ENCODE data around the gene ZSWIM1.

ZSWIM1 gene

DNA sequence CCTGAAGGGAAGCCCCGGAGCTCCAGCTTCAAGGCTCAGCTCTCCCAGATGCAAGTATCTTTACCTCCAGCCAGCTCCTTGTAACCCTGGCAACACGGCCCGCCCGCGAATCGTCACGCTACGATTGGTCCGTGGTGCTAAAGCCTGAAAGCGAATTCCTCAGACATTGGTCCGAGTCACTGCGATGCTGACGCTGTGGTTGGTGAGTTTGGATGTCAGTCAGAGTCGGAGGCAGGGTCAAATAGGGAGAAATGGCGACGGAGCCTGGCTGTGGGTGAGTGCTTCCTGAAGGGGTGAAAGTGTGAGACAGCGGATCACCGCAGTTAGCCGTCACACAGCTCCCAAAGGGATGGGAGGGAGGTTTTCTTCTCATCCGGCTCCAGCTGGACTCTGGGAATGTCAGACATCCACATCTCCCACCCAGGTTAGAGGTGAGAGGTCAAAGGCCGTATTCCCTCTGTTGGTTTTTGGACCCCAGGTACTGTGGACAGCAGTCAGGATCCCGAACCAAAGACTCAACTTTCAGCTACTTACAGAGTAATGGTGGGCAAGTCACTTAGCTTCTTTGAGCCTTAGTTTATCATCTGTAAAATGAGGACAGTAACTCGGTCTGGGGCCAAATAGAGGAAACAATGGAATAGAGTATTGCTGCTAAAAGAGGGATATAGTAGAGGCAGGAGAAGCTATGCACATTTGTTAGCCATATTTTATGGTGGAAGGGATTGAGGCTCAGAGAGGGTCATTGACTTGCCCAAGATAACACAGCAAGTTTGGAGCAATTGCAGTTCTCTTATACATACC, at the start of gene ZSWIM1:
Gene ZSWIM1, plus strand, starts transcription at position 240 of the 801 bp plus-strand sequence. CDS start 1,366 bp downstream, outside the sequence.
- DNase-seq, result peak; percentile 99

DNA sequence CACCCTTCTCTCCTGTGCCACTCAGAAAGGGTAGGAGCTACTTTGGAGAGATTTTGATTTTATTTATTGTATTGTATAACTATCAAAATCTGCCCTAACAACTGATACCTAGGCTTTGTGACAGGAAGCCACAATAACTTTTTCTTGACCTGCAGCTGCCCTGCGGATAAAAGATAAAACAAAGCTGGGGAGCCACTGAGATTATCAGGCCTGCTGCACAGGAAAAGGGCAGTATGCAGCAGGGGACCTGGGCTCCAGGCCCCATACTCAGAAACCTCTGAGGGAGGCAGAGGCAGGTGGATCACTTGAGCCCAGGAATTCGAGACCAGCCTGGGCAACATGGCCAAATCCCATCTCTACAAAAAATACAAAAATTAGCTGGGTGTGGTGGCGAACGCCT, 48.4 kb upstream of the ZSWIM1 start:
- no peak for DNase-seq

DNA sequence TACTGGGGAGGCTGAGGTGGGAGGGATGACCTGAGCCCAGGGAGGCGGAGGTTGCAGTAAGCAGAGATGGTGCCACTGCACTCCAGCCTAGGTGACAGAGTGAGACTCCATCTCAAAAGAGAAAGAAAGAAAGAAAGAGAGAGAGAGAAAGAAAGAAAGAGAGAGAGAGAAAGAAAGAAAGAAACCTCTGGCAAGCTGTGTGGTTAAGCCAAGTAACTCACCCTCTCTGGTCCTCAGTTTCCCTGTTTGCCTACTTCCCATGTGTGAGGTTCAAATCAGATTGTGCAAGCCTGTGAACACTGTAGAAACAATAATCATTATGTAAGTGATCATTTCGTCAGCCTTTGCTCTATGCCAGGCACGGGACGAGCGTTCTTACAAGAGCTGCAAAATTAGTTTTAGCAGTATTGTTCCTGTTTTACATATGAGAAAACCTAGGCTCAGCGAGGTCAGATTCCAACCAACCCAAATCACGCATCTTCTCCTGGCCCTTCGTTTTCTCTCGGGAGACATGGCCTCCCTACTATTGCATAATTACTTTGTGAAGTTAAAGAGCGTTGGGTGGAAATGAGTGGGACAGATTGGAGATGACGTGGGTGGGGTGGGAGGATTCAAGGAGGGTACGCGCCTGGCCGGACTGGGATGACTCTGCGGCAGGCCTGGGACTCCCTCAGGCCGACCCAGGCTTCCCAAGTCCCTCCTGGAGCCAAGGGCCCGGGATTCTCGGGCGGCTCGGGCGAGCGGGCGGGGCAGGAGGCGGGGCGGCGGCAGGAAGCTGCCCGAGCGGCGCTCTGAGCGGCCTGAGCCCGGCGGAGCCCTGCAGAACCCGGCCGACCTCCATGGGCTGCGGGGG, 47.8 kb upstream of the ZSWIM1 start, which contains the start of gene SNX21:
Gene SNX21, plus strand, starts transcription at position 770 of the 853 bp plus-strand sequence. CDS start 121 bp downstream, outside the sequence.
- DNase-seq, result peak; percentile 24

DNA sequence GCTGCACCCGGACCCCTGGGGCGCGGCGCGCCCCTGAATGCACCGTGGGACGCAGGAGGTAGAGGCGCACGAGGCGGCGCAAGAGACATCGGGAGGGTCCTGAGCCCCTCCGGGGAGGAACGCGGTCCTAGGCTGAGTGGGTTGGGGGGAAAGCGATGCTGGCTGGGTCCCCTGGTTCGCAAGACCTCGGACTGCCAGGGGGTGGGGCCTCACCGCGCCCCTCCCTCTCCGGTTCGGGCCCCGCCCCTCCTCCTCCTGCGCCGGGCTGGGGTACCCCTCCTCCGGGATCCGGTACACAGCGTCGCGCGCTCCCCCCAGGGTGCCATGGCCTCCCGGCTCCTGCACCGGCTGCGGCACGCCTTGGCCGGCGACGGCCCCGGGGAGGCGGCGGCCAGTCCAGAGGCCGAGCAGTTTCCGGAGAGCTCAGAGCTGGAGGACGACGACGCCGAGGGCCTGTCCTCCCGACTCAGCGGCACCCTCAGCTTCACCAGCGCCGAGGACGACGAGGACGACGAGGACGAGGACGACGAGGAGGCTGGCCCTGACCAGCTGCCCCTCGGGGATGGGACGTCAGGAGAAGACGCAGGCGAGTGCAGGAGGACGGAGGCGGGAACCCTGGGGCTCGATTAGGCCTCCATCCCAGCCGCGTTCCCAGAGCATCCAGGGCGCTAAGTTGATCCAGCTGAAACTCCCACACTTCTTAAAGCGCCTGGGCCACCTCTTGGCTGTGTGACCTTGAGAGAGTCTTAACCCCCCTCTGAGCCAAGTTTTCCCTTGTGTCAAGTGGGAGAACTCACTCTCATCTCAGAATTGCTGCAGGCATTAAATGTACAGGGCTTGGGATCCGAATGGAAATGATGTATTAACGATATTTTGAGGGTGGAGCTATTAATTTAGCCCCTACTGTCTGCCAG, 46.9 kb upstream of the ZSWIM1 start:
- DNase-seq, result peak; percentile 50

DNA sequence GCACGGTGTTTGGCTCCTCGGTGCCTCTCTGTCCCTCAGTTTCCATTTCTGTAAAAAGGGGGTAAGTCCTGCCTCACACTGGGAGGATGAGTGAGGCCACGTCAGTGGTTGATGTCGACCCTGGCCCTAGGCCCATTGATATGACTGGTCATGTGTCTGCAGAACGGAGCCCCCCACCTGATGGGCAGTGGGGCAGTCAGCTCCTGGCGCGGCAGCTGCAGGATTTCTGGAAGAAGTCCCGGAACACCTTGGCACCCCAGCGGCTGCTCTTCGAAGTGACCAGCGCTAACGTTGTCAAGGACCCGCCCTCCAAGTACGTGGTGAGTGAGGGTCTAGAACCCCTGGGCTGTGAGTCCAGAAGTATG, 46.2 kb upstream of the ZSWIM1 start:
- no peak for DNase-seq

DNA sequence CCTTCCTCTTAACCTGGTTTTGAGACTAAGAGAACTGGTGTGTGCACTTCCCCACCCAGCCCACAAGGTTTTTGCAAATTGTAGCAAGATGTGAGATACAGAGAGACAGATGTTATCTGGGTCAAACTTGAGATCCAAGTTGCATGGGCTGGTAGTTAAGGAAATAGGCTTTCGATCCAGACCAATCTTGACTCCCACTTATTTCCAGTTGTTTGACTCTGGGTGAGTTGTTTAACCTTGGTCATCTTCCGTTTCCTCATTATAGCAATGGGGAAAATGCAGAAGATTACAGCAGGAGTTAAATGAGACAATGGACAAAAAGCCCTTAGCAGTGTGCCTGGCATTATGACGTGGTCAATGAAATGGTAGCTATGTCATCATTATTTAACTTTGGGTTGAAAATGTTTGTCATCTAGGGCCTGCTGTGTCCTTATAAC, 45.7 kb upstream of the ZSWIM1 start:
- no peak for DNase-seq

DNA sequence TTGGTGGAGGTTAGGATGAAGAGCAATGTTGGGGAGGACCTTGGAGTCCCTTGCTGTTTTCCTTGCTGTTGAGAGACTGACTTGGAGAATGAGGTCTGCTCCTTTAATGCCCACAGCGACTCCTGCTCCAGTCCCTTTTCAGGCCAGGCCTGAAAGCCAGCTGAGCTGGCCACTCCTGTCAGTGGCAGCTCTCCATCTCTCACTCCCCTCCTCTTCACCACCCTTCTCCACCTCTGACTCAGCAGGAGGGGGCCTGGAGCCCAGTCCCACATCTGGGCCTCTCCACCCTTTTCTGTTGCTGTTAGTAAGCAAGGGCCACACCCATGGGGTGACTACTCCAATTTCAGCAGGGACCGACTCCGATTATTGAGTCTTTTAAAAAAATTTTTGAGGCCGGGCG, 45.2 kb upstream of the ZSWIM1 start:
- DNase-seq, result no peak

DNA sequence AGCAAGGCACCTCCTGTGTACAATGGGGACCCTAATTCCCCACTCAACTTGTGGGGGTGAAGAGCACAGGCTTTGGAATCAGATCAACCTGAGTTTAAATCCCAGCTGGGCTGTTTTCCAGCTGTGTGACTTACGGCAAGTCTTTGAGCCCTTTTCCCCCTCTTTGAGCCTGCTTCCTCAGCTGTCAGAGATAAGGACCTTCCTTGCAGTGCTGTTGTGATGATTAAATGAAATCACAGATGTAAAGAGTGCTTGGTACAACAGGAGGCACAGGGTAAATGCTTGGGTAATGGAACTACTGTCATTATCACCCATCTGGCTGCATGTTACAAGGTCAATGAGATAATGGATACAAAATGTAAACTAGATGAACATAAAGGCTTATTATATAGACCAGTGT, 44.2 kb upstream of the ZSWIM1 start:
- DNase-seq, result no peak

DNA sequence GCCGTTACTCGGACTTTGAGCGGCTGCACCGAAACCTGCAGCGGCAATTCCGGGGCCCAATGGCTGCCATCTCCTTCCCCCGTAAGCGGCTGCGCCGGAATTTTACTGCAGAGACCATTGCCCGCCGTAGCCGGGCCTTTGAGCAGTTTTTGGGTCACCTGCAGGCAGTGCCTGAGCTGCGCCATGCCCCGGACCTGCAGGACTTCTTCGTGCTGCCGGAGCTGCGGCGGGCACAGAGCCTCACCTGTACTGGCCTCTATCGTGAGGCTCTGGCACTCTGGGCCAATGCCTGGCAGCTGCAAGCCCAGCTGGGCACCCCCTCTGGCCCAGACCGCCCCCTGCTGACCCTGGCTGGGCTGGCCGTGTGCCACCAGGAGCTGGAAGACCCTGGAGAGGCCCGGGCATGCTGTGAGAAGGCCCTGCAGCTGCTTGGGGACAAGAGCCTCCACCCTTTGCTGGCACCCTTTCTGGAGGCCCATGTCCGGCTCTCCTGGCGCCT, 40.3 kb upstream of the ZSWIM1 start:
- DNase-seq, result no peak

DNA sequence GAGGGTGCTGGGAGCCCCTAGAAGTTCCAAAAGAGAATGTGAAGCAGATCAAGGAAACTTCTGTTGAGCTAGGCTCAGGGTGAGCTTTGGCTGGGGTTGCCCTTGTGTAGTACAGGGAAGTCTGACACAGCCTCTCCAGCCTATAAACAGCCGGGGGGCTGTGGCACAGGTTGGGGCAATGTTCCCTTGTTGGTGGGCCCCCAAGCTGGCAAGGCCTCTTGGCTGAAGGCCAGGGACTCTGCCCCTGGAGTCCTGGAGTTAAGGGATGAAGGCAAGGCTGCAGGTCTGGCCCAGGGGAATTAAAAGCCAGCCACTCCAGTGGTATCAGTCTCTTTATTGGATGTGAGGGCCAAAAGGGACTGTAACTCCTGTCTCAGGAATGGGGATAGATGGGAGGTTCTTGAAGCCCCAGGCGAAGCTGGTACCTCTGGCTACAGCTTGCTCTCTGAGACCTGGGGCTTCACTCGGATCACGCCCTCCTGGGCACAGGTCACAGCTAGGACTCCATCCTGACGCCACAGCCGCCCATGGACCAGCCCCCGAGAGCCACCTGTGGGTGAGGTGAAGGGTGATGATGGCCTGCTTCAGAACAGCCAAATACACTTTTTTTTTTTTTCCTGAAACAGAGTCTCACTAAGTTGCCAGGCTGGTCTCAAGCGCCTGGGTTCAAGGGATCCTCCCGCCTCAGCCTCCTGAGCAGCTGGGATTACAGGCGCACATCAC, 39.5 kb upstream of the ZSWIM1 start:
- no peak for DNase-seq

DNA sequence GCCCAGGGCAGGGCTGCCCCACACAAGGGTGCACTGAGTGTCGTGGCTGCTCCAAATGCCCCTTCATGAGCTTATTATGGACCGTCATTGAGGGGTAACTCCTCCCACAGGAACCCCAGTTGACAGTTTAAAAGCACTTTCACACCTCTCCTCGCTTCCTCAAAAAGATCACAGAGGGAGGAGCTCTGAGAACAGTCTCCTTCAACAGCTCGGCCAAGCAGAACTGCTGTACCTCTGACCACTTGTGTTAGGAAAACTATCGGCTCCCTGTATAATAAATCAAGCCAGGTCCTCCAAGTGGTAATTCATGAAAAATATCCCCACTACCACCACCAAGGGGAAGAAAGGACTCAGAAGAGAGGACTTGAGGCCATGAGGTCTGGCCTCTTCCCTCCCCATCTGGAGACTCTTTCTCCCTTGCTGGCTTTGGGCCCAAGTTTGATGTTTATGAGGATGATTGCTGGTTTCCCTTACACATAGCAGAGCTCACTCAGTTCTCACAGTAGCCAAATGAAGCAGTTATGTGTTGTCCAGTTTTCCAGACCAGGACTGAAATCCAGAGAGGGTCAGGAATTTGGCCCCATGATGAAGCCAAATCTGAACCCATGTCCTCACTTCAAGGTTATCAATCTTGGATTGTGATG, 38.7 kb upstream of the ZSWIM1 start:
- no peak for DNase-seq

DNA sequence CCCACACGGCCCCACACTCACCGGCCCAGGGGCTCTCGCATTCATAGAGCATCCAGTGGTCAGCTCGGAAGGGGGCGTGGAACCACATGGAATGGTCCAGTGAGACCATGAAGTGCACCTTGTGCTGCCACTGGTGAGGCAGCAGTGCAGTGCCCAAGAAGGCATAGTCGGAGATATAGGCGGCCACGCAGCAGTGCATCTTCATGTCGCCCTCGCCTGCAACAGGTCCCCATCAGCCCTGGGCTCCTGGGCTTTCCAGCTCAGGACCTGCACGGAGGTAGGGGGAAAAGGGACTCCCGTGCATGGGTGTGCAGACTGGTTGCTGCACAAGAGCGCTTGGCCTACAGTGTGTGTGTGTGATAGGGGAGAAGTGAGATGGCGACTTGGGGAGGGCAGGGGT, 37.5 kb upstream of the ZSWIM1 start:
- no peak for DNase-seq

DNA sequence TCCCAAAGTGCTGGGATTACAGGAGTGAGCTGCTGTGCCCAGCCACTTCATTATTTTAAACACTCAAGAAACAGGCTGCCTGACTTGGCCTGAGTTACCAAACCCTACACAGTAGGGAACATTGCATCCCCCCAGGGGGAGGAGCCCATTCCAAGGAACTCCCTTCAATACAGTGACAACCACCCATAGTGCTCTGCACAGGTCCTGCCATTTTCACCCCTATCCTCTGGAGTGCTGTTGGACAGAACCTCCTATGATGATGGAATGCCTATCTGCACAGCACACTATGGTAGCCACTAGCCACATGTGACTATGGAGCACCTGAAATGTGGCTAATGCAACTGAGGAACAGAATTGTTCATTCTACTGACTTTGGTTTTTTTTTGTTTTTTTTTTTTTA, 35.6 kb upstream of the ZSWIM1 start:
- no peak for DNase-seq

DNA sequence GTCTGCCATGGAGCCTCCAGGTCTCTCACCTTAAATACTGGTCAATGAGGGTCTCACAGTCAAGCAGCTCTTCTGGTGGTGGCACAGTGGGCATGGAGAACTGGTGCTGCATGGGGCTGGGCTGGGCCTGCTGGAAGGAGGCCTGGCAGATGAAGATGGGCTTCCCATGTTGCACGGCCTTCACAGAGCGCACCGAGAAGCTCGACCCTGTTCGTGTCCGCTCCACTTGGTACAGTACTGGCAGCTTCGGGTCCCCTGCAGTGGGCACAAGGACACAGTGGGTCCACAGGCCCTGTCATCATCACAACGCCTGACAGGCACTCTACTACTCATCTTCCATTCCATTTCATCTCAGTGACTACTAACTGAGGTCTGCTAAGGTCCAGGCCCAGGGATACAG, 32.6 kb upstream of the ZSWIM1 start:
- no peak for DNase-seq

DNA sequence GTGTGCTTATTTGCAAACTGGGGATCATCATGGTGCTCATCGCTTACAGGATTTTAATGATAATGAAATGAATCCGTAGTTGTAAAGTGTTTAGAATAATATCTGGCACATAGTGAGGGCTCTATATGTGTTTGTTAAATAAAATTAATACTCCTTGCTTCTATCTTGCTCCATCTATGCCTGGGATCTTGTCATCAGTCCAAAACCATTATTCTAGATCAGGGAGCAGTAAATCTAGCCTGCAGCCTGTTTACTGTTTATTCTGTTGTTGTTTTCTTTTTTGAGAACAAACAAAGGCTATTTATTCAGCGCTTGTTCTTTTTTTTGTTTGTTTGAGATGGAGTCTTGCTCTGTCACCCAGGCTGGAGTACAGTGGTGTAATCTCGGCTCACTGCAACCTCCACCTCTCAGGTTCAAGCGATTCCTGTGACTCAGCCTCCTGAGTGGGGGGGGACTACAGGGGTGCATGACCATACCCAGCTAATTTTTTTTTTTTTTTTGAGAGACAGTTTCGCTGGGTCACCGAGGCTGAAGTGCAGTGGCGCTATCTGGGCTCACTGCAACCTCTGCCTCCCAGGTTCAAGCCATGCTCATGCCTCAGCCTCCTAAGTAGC, 32.0 kb upstream of the ZSWIM1 start:
- DNase-seq, result no peak

DNA sequence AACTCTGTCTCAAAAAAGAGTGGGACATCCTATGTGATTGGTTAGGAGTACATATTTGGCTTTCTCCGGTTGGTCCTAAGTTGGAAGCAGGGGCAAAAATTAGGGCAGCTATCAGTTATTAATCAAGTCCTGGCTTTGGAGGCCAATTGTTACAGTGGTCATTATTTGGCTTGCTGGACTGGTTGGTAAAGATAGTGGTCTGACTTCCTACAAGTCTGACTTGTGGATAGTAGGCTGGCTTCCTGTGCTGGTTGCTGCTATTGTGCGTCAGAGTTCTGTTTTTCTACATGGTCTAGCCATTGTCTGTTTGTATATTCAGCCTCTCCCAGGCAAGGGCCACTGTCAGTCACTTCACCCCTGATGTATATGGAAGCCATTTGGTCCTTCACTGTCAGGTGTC, 30.8 kb upstream of the ZSWIM1 start:
- no peak for DNase-seq

DNA sequence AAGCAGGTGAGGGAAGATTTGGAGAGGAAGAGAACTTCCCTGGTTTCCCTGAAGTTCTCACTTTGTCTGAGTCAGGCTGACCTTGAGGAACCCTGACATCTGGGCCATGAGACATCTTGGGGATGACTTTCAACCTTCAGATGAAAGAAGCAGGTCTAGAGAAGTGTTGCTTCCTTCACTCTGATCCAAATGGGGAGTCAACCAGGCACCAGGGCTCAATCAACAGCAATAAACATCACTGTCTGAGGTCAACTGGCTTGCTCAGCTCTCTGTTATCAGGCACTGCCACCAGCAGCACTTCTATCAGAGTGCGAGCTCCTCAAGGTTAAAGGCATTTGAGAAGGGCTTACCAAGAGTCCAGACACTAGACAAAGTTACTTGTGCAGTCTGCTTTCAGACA, 30.1 kb upstream of the ZSWIM1 start:
- DNase-seq, result no peak

DNA sequence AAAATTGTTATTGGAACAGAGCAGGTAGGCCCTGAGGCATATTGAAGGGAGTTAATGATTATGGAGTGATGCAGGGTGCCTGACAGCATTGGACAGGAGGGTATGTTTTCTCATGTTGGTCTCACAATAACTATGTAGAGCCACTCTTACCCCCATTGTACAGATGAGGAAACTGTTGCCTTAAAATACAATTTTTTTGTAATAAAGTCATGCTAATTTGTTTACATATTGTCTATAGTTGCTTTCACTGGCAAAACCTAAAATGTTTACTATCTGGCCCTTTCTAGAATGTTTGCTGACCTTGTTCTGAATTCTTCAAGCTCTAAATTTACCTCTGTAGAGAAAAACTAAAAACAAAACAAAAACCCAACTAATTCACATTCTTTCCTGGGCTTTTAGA, 29.5 kb upstream of the ZSWIM1 start:
- no peak for DNase-seq

DNA sequence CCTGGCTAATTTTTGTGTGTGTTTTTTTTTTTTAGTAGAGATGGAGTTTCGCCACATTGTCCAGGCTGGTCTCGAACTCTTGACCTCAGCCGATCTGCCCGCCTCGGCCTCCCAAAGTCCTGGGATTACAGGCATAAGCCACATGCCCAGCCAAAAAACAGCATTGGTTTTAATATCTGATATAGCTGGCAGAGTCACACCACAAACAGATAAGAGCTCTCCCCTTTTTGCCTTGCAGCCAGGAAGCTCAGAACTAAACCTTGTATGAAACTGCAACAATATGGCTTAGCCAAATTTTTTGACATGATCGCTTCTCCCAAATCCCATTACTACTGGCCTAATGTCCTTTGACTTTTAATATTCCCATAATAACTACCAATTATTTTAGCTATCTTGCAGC, 28.7 kb upstream of the ZSWIM1 start:
- DNase-seq, result no peak

DNA sequence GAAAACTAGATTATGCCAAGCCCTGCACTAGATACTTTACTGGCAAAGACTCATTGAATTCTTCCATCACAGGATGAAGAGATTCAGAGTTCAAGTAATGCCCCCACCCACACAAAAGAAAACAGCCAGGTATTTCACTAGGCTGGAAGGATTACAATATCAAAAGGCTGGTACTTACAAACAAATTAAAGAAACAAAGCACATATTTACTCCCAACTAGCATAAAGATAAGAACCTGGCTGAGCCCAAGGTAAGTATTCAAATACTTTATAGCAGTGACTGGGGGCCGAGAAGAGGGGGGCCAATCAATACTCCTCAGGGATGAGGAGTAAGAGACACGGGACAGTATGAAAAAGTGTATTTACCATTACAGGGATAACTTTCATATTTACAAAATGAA, 27.5 kb upstream of the ZSWIM1 start:
- DNase-seq, result no peak

Data from activated naive CD4-positive, alpha-beta T cell treated with Interleukin-2 at 50 U/mL for 16 hours (primary cell).